GM12892 (cell line): ENCODE measurements around the gene CYGB.

Source experiments
- POLR2A ChIP-seq: IDR thresholded peaks from 2 replicates; pipeline ENCODE4 v1.6.1; 2011; ENCODE audit warnings: low read depth, low read length, control low read depth
- POLR2AphosphoS5 ChIP-seq: IDR thresholded peaks from 2 replicates; pipeline ENCODE4 v1.6.1; 2011; ENCODE audit warnings: low read depth, low read length, control low read depth
- TAF1 ChIP-seq: IDR thresholded peaks from 2 replicates; pipeline ENCODE4 v1.6.1; 2011; ENCODE audit warnings: low read depth, mild to moderate bottlenecking, control low read depth, low read length, borderline replicate concordance

DNA sequence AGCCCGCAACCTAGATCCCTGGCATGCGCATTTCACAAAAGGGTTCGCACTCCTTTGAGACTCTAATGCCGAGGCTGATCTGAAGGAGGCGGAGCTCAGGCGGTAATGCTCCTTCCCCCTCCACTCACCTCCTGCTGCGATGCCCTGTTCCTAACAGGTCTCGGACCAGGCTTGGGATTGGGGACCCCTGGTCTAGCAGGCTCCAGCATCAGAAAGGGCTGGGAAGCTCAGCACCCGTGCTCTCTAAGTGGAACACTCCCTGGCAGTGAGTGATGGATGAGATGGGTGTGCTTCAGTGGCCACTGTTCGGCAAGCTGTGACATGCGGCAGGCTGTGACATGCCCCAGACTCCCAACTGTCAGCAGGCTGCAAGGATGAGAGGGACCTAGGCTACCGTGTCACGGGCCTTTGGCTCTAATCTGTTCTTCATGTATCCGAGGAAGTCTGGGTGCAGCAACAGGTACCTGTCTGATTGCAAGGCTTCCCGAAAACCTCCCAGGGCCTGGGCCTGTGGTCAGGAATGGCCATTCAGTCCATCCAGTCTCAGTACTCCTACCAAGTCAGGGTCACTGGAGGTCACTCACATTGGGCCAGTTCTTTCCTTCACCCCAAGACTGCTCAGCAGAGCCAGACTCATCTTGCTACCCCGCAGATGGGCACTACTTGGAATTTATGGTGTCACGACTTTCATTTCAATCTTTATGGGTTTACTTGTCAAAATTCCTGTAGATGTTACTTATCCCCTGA lies 49.4 kb upstream of the CYGB start:
- TF ChIP-seq POLR2A (no peak), TAF1 (no peak), POLR2AphosphoS5 (no peak)
